Measurements from ENCODE around the gene HOXC10. TPM values are rescaled to one million over a fixed set of nuclear protein-coding genes. Genes with fewer than 3 reads are reported as not detected.

The HOXC10 gene
- total and polyA plus RNA-seq, 3 donors from 2014 or later = 1.4 to 4.3 (median 2.6) TPM

- no peak for DNase-seq
- Histone ChIP-seq H3K9me3 (no peaks in the 10 kb centered on the region), H3K36me3 (ENCODE audit: low read depth, missing control alignments) (no peaks in the 10 kb centered on the region), H3K27me3 (no peaks in the 10 kb centered on the region), H3K4me1 (peaks cover 19% of the 10 kb centered on the region), H3K27ac (no peak overlapping the region), H3K4me3 (no peak overlapping the region)
- no peak for TF ChIP-seq CTCF (IDR thresholded peaks at IDR 0.05)
- TF ChIP-seq POLR2A (IDR thresholded peaks at IDR 0.05) = no peak
- WGBS, 2 donors = 52 to 56% methylated on average over 4 of the region's 4 CpGs
- intact Hi-C loops (cut with DNase I; ENCODE audit: low total_unique reads) = loop anchor here (5.0 to 10.0 kb wide), 2 partner anchors 213 to 214 kb away; no protein-coding TSS in a partner anchor
Measured at GRCh38 chr12:53987787-53988230, 2.9 kb downstream of the HOXC10 start.

DNA sequence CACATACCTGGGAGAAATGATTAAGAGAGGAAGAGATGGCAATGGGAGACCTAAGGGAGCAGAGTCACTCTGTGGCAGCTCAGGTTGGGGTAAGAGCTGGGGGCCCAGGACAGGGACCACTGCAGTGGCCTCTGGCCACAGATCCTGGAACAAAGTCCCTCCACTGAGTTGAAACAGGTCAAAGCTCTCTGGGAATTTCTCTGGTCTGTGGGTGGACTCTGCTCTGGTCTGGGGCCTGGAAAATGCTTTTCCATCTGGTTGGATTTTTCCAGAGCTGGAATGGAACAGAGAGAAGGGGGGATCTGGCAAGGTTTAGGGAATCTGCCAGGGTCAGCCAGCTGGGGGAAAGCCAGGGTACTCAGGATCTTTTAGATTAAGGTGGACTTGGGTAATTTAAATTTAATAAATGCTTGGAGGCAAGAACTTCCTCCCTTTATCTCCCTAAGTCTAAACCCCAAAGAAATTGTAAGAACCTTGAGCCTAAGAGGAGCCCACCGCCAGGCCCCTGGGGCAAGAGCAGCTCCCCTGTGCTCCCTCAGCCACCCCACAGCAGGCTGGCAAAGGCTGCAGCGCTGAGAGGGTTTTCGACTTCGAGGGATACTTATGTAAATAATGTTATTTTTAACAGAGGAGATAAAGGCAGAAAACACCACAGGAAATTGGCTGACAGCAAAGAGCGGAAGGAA, 3.7 kb downstream of the HOXC10 start:
- no peaks in the 10 kb centered on the region for H3K36me3 ChIP-seq (ENCODE audit: low read depth, missing control alignments)
- intact Hi-C loops (cut with DNase I; ENCODE audit: low total_unique reads) = loop anchor here (5.0 to 10.0 kb wide), 2 partner anchors 214 kb away; no protein-coding TSS in a partner anchor
- TF ChIP-seq CTCF (IDR thresholded peaks at IDR 0.05) = no peak
- no peak for TF ChIP-seq POLR2A (IDR thresholded peaks at IDR 0.05)
- WGBS, 2 donors = 38 to 49% methylated on average over 5 of the region's 5 CpGs
- H3K27ac ChIP-seq = no peak overlapping the region
- H3K4me1 ChIP-seq = peaks cover 19% of the 10 kb centered on the region
- DNase-seq = no peak
- no peaks in the 10 kb centered on the region for H3K27me3 ChIP-seq
- H3K9me3 ChIP-seq = no peaks in the 10 kb centered on the region
- H3K4me3 ChIP-seq = no peak overlapping the region

DNA sequence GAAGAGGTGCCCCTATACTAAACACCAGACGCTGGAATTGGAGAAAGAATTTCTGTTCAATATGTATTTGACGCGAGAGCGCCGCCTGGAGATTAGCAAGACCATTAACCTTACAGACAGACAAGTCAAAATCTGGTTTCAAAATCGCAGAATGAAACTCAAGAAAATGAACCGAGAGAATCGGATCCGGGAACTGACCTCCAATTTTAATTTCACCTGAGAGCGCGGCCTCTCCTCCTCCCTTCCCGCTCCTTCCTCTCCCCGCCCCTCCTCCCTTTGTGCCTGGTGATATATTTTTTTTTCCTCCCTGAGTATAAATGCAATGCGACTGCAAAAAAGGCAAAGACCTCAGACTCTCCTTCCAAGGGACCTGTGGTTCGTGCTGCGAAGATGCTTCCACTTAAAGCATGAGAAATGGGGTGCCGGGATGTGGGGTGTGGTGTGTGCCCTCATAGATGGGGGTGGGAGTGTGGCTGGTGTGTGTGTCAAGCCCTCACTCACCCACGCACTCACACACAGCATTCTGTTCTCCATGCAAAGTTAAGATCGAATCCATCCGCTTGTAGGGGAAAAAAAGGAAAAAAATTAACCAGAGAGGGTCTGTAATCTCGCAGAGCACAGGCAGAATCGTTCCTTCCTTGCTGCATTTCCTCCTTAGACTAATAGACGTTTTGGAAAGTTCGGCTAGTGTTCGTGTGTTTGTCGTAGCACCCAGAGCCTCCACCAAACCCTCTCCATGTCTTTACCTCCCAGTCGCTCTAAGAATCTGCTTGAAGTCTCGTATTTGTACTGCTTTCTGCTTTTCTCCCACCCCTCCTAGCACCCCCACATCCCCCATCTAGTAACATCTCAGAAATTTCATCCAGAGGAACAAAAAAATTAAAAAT, 4.5 kb downstream of the HOXC10 start:
- DNase-seq = peak; percentile 59
- H3K4me3 ChIP-seq = no peak overlapping the region
- TF ChIP-seq POLR2A (IDR thresholded peaks at IDR 0.05) (no peak), CTCF (IDR thresholded peaks at IDR 0.05) (peak in 1 of 3 experiments; percentile 40)
- H3K27ac ChIP-seq = no peak overlapping the region
- WGBS, 2 donors = 27 to 34% methylated on average over 28 of the region's 28 CpGs
- peaks cover 21% of the 10 kb centered on the region for H3K4me1 ChIP-seq
- H3K36me3 ChIP-seq (ENCODE audit: low read depth, missing control alignments) = no peaks in the 10 kb centered on the region
- intact Hi-C loops (cut with DNase I; ENCODE audit: low total_unique reads) = loop anchor here (5.0 to 10.0 kb wide), 2 partner anchors 213 to 215 kb away; no protein-coding TSS in a partner anchor
- no peaks in the 10 kb centered on the region for H3K9me3 ChIP-seq
- peaks cover 3% of the 10 kb centered on the region for H3K27me3 ChIP-seq

- 47 to 55% methylated on average over 26 to 27 of the region's 27 CpGs for WGBS, 2 donors
- DNase-seq = no peak
- intact Hi-C loops (cut with DNase I; ENCODE audit: low total_unique reads) = no loop called here
- Histone ChIP-seq H3K27ac (no peak overlapping the region), H3K4me1 (peaks cover 26% of the 10 kb centered on the region), H3K27me3 (peaks cover 3% of the 10 kb centered on the region), H3K9me3 (no peaks in the 10 kb centered on the region), H3K36me3 (ENCODE audit: low read depth, missing control alignments) (no peaks in the 10 kb centered on the region), H3K4me3 (no peak overlapping the region)
- TF ChIP-seq CTCF (IDR thresholded peaks at IDR 0.05) (no peak), POLR2A (IDR thresholded peaks at IDR 0.05) (no peak)
Measured at GRCh38 chr12:53990311-53991076, 5.5 kb downstream of the HOXC10 start.
